GM18873 (cell line): ENCODE data around the gene UBE2D1.
"Not testable (repeated sequence)": the region's sequence is repeated elsewhere in the genome, so short reads cannot be mapped to it uniquely, and the experiment has no call there.

Experiments used
- ATAC-seq: cut with Tn5 transposase; IDR thresholded peaks from one replicate; pipeline ENCODE4 v1.9.1; 2021; ENCODE audit warnings: mild to moderate bottlenecking, moderate library complexity, moderate number of reproducible peaks; ENCODE audit not compliant: unreplicated experiment, low FRiP score

Gene UBE2D1

DNA sequence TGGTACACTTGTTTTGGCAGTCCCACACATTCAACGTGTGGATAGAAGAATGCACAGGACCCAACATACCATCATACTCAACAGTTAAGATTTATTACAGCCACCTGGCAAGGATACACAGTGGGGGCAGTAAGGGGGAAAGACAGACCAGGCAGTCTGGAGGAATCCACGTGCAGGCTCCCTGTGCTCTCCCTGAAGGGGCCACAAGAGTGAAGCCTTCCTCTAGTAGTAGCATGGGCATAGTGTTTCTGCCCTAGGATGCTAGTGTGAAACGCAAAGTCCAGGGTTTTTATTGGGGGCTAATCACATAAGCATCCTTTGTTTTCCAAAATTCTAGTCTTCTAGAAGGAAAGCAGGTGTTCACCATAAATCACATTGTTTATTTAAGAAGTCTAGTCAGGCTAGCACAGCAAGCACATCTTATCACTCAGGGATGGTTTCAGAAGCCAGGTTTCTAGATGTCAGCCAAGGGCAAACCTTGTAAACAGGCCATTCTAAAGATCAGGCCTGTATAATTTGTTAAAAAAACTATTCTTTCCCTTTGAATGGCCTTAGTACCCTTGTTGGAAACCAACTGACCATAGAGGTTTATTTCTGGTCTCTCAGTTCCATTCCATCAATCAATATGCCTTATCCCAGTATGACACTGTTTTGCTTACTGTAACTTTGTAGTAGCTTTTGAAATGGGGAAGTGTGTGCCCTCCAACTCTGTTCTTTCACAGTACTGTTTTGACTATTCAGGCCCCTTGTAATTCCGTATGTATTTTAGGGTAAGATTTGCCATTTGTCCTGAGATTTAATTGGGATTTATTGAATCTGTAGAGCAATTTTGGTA, 38.0 kb downstream of the UBE2D1 start:
- peak; percentile 72 for ATAC-seq

DNA sequence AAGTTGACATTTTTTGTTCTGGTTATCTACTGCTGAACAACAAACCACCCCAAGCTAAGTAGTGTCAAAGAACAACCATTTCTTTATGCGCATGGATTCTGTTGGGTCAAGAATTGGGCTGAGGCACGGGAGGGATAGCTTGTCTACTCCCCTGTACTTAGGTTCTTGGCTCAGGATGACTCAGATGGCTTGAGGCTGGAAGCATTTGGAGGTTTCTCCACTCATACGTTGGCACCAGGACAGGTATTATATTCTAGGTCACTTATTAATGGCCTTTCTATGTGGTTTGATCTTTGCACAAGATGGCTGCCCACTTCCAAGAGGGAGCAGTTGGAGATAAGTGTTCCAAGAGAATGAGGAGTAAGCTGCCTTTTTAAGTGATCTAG, 38.6 kb downstream of the UBE2D1 start:
- ATAC-seq: no peak

DNA sequence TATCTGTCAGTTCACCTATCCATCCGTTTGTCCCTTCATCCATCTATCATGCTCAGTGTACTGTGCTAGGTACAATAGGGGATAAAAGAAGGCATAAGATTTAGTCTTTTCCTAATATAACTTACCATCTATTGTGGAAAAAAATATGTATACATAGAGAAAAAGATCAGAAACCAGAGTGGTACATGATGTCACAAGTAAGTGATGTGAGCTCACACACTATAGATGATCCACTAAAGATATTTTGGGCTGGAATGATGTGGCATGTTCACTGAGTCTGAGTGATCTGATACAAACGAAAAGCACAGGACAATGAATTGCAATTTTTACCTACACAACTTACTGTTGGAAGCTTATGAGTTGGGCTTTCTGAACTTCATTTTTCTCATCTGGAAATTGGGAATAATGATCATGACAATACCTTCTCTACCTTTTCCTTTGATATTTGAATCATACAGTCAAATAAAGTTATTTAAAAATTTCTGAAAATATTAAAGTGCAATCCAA, 47.7 kb downstream of the UBE2D1 start:
- ATAC-seq: no peak

DNA sequence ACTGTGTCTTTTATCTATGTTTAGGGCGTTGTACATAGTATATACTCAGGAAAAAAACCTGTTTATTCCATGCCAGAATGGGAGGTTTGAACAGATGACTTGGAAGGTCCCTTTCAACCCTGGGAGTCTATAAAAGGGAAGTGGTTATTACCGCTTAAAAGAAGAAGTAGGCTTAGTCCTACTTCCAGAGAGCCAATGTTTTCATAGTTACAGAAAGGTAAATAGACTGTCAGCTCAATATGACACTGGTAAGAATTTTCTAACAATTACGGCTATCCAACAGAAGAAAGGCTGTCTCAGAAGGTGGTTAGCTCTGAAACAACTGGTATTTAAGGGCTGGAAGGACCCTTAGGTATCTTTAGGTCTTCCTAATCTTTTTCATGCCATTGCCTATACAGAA, 49.3 kb downstream of the UBE2D1 start:
- peak; percentile 79 for ATAC-seq

DNA sequence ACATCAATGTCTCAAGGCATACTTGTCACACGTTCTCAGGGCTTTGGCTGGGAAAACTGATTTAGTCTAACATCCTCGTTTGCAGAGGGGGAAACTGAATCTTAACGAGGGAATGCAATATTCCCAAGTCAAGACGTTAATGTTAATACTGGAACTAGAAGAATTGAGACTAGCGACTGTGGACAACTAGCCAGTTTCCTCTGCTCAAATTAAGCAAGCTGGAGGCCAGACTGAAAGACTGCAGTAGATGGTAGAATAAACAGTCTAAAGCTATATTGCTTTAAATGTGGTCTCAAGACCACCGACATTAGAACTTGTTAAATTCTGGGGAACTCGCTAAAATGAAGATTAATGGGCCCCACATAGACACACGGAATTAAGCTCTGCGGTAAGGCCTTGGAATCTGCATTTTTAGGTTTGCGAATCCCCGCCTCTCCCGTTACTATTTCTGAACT, 49.8 kb downstream of the UBE2D1 start:
- ATAC-seq: no peak

DNA sequence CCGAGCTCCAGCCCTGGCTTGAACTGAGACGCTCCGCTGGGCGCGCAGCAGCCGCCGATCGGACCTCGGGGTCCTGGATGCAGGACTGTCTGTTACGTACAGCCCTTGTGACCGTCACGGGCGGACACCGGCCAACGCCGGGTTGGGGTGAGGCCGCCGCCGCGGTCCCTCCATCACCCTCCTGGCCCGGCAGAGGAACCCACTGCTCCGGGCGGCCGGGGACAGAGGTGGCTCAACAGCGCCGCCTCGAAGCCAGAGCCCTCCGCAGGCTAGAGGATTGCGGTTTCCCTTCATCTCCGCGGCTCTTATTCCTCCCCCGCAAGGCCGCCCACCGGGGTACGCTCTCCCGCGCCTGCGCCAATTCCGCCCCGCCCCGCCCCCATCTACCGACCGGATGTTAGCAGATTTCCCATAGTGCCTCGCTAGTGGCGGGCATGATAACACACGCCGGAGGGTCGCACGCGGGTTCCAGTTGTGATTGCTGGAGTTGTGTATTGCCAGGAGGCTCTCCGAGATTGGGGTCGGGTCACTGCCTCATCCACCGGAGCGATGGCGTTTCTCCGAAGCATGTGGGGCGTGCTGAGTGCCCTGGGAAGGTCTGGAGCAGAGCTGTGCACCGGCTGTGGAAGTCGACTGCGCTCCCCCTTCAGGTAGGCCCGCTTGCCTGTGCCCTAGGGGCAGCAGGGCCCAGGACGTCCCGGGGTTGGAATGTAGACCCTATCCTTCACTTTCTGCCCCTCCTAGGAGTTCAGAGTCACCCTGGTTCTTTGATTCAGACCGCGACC, 50.4 kb downstream of the UBE2D1 start, which contains the start of gene TFAM:
Gene TFAM, plus strand, starts transcription at position 412 of the 785 bp plus-strand sequence. Its CDS starts 138 bp downstream, at position 550.
- ATAC-seq: peak; percentile 80

DNA sequence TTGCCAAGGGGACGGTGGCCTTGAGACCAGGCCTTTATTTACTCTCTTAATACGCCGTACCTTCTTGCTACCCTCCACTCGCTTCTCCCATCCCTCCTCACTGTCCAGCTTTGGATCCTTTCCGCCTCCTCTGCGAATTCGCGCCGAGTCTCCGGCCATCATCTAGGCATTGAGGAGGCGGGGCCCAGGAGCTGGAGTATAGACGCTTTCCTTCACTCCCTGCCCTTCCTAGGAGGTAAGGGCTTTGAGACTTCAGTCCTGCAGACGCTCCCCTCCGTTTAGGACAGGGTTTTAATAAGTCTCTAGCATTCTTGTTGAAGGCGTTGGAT, 50.9 kb downstream of the UBE2D1 start:
- no peak for ATAC-seq

DNA sequence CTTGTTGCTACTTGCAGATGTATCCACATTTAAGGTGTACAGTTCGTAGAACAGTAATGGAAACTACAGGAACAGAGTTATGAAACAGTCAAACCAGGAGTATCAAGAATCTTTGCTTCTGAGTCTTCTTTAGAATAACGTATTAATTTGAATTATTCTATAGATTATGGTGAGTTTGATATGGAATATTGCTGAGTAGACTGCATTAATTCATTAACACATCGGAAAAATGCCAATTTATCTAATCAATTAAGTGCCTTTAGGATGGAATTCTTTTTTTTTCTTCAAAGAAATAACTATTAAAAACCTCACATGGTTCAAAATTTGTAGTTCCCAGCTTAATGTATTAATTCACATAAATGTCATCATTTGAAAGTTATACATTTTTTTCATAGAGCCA, 54.2 kb downstream of the UBE2D1 start:
- no peak for ATAC-seq

DNA sequence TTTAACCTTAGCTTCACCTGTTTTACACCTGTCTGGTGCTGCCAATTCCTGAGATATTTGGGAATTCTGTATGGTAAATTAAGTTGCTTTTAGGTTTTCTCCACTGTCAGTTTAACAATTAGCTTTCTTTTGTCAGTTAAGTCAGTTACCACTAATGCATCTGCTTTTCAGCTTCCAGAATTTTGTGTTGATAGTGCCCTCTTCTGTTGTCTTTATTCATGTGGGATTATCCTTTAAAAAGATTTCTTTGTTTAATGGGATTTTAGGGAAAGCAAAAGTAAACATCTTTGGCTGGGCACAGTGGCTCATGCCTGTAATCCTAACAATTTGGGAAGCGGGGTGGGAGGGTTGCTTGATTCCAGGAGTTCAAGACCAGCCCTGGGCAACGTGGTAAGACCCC, 58.5 kb downstream of the UBE2D1 start:
- ATAC-seq: no peak

DNA sequence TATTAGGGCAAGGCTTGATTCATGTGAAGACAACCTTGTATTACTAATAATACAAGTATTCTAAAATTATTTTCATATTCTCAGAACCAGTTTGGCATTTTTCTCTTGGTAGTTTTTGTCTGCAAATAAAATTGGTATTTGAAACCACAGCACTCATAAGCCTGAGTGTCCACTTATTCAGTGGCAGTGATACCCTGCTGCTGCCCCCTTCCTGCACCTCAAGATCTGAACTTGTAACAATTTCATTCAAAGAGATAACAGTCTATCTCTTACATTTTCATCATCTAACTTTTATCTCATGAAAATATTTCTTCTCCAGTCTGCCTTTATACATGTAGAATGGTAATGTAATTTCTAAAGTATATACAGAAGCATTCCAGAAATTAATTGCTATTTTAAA, 59.7 kb downstream of the UBE2D1 start:
- no peak for ATAC-seq

DNA sequence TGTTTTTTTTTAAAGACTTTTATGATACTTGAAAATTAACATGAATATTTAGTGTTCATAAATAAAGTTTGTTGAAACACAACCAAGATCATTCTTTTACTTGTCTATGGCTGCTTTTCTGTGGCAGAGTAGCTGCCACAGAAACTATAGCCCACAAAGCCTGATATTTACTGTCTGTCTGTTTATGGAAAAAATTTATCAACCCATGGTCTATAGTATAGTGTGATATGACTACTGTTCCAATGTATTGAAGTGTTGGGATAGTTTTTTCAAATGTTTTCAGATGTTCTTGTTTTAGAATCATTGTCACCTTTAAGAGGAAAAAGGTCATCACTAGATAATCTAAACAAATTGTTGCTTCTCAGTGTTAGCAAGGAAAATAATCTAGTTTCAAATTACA, 61.3 kb downstream of the UBE2D1 start:
- ATAC-seq: no peak

DNA sequence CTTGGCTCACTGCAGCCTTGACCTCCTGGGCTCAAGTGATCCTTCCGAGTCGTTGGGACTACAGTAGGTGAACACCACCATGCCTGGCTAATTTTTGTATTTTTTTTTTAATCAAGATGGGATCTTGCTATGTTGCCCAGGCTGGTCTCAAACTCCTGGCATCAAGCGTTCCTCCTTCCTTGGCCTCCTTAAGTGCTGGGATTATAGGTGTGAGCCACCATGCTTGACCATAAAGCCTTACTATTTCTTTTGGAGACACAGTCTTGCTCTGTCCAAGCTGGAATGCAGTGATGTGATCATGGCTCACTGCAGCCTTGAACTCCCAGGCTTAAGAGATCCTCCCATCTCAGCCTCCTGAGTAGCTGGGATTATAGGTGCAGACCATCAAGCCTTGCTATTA, 63.0 kb downstream of the UBE2D1 start:
- no peak for ATAC-seq

DNA sequence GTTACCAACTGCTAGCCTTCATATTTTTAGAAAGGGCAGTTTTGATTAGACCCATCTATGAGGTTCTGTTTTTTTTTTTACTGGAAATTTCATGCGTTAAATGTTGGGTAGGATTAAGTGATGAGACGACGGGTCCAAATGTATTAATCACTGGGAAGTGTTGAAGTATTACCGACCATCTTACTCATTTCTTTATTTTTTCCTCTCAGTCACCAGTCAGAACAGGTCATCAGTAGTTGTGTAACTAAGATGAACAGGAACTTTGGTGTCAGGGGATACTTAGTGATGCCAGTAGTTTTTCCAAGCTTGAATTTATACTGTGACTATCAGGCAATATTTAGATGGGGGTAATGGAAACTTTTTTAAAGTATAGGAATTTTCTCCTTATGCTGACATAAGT, 64.6 kb downstream of the UBE2D1 start:
- ATAC-seq: no peak

DNA sequence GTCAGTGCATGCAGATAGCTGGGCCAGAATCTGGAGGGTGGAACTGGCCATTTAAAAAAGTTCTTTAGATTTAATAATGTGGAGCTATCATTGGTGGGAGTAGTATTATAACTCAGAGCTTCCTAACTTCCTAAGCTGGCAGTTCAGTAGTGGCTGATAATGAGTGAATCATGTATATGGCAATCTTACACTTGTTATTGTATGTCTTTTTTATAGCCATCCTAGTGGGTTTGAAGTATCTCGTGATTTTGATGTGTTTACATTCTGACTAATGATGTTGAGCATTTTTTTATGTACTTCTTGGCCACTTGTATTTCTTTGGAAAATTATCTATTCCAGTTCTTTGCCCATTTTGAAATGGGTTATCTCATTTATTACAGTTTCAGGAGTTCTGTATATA, 65.8 kb downstream of the UBE2D1 start:
- no peak for ATAC-seq

DNA sequence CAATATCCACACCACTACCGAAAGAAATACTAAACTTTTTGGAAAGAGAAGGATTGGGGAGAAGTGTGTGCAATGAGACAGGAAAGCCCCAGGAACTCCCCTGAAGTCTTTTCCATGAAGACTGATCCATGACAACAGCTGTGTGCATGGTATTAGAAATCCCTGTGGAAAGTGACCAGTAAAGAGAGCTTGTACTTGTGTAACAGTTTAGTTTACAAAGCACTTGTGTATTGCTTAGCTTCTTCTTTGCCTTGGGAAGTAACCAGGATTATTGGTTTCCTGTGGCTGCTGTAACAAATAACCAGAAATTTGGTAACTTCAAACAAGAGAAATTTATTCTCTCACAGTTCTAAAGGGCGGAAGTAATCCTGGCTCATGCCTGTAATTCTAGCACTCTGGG, 69.2 kb downstream of the UBE2D1 start:
- ATAC-seq: no peak

DNA sequence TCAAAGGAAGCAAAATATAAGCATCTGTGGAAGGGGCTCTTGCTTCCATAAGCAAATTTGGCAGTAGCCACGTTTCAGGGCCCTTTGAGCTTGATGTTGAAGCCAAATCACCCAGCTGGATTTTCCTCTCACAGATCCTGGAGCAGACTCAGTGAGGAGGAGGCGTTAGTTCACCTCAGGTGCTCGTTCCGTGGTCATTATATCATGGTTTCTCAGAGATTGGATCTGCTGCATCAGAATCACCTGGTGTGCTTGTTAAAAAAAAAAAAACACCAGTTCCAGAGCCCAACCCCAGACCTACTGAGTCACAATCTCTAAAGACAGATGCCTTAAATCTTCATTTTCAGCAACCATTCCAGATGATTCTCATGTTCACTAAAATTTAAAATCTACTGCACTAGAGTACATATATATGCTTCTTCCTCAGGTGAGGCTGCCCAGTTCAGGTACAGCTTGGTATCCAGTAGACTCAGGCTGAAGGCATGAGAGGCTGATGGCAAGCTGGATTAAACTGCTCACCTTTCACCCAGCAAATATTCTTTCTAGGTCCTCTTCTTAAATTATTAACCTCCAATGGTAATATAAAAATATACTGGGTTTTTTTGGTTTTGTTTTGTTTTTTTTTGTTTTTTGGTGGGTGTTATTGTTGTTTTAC, 75.3 kb downstream of the UBE2D1 start:
- ATAC-seq: no peak

DNA sequence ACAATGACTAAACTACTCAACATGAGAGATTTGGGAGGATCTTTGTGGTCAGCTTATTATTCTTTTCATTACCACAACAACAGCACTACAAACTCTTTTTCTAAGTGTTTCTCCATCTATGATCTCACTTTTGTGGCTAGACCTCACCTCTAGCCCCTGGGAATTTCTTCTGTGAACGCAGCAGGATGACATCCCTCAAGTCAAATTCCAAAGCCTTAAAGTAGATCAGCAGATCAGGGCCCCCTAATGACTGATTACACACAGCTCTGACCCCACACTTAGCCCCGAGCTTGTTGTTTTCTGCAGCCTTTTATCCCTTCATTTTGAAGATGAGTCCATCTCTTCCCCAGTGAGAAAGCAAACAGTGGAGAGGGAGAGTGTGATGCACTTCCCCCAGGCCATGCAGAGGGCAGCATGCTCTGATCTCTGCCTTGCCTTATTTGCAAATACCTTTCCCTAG, 77.7 kb downstream of the UBE2D1 start:
- no peak for ATAC-seq

DNA sequence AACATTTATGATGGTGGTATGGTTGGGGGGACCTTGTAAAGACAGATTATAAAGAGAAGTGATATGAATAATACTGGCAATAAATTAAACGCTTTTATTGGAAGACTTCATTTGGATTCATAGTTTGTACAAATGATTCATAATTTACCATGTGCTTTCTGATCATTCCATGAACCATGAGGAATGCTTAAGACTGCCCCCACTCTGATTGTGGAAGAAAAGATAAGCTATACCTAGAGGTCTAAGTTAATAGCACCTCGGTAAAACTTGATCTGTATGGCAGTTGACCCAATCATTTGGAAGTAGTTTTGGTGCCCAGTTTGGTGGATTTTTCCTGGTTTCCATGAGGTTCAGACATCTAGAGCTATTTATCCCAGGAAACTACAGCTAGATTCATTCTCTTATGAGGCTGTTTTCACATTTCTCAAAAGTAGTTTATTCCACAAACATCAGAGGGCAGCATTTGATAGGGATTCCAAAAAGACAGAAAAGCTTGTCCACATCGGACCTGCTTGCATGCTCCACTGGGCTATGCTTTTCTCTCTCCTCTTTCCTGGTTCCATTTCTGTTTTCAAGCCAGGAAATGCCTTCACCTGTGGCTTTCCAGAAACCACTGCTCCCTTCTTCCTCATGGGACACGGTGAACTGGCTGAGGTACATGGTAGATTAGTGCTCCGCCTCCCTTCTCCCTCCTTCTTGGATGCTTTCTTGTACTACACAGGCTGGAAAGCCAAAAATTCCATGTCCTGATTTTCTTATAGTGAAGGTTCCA, 79.7 kb downstream of the UBE2D1 start:
- ATAC-seq: no peak

DNA sequence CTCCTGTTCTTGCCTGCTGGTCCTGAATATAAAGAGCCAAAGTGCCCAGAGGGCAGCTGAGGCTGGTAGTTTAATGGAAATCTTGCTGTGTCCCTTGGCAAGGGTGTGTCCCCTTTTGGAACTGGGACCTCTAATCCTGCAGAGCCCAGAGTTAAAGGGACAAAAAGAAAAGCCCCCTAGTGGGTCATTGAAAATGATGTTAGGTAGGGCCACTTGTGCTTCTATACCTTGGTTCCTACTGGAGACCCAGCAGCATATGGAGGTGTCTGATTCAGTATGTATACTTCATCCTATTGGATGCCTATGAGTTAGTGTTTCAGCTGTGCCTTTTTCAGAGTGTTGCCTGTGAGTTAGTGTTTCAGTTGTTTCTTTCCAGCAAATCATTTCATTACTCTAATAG, 81.0 kb downstream of the UBE2D1 start:
- ATAC-seq: no peak

DNA sequence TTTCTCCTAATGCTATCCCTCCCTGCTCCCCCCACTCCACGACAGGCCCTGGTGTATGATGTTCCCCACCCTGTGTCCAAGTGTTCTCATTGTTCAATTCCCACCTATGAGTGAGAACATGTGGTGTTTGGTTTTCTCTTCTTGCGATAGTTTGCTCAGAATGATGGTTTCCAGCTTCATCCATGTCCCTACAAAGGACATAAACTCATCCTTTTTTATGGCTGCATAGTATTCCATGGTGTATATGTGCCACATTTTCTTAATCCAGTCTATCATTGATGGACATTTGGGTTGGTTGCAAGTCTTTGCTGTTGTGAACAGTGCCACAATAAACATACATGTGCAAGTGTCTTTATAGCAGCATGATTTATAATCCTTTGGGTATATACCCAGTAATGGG, 83.1 kb downstream of the UBE2D1 start:
- not testable (repeated sequence) for ATAC-seq
